HepG2 (cell line): ENCODE results near the gene TNNI3K. TPM values are rescaled to one million over a fixed set of nuclear protein-coding genes. Genes with fewer than 3 reads are reported as not detected.
A peak's percentile ranks its signal among the peaks of the same experiment; 100 is the strongest.

Experiments used
- ATAC-seq: fragments of 200-7000 bp; cut with Tn5 transposase; 3 replicates; pipeline ENCODE4 v1.9.1; 2020; ENCODE audit warnings: mild to moderate bottlenecking, moderate library complexity
- BruUV-seq: library from RNA; stranded (reverse); fragments of 400-500 nt; replicated peaks from 2 replicates; lab custom pipeline; 2021; lab: Mats Ljungman, UMichigan
- CTCF ChIA-PET: fragments of 300-600 bp; formaldehyde crosslinking; extraction: SDS; loops from one replicate; lab custom pipeline; 2021; ENCODE audit warnings: low total read pairs, inconsistent platforms, low intra/inter-chr PET ratio; lab: Yijun Ruan, JAX
- POLR2A ChIA-PET: fragments of 350-600 bp; sonication (Branson Sonifier 250); formaldehyde crosslinking; loops from one replicate; lab custom pipeline; 2020; ENCODE audit warnings: antibody characterized with exemption, inconsistent platforms; lab: Yijun Ruan, JAX
- DNase-seq: peaks from one replicate; pipeline ENCODE4 v3.0.0-alpha.2; 2015; ENCODE audit warnings: low spot score
- FAIRE-seq: peaks from 3 replicates; lab custom pipeline; 2011; peaks lifted over from hg19 to GRCh38; lab: Jason Lieb, UNC
- H2AFZ ChIP-seq: one replicate; pipeline ENCODE4 v1.6.1; 2011; ENCODE audit warnings: low read length, inconsistent platforms
- H3K27ac ChIP-seq: fragments of 300-600 bp; 3 replicates; pipeline ENCODE4 v1.8.0; 2011; ENCODE audit warnings: mixed run types, mild to moderate bottlenecking, mixed read lengths, low read length, inconsistent platforms; ENCODE audit not compliant: insufficient read depth; ENCODE audit errors: extremely low read length
- H3K27me3 ChIP-seq, 2 experiments: fragments of 200-600 bp in 1 of 2; 2 replicates in 1 of 2; 3 replicates in 1 of 2; pipeline versions ENCODE4 v1.6.0 to v1.8.0; 2011; ENCODE audit warnings: low read length in 2 of 2, mild to moderate bottlenecking in 2 of 2, moderate library complexity in 2 of 2, inconsistent platforms in 1 of 2; ENCODE audit not compliant: insufficient read depth in 2 of 2, control insufficient read depth in 1 of 2
- H3K36me3 ChIP-seq, 2 experiments: fragments of 200-600 bp in 1 of 2; replicated peaks in 1 of 2; 2 replicates in 1 of 2; 3 replicates in 1 of 2; pipeline versions ENCODE4 v1.5.1 to v1.8.0; 2011; ENCODE audit warnings: low read length in 2 of 2, inconsistent platforms in 1 of 2; ENCODE audit not compliant: insufficient read depth in 2 of 2, control insufficient read depth in 1 of 2
- H3K4me1 ChIP-seq: 2 replicates; pipeline ENCODE4 v1.5.1; 2012; ENCODE audit warnings: low read length, inconsistent platforms; ENCODE audit not compliant: insufficient read depth
- H3K4me2 ChIP-seq: 2 replicates; pipeline ENCODE4 v1.6.0; 2011; ENCODE audit warnings: low read depth, low read length, inconsistent platforms
- H3K4me3 ChIP-seq, 3 experiments: fragments of 200-600 bp in 1 of 3; sonication (generic), shearing (Covaris generic) in 1 of 3; replicated peaks in 1 of 3; 2 replicates each; pipeline ENCODE4 v1.5.1; 2011 to 2016; ENCODE audit warnings: low read length in 3 of 3, inconsistent platforms in 2 of 3, low read depth in 2 of 3, mild to moderate bottlenecking in 2 of 3, control low read depth in 1 of 3, mixed read lengths in 1 of 3; ENCODE audit not compliant: insufficient read depth in 1 of 3
- H3K79me2 ChIP-seq: one replicate; pipeline ENCODE4 v1.6.1; 2011; ENCODE audit warnings: low read length, inconsistent platforms; ENCODE audit not compliant: insufficient read depth
- H3K9ac ChIP-seq: 2 replicates; pipeline ENCODE4 v1.6.0; 2011; ENCODE audit warnings: mild to moderate bottlenecking, low read depth, low read length, inconsistent platforms; ENCODE audit not compliant: insufficient read depth
- H3K9me3 ChIP-seq: 2 replicates; pipeline ENCODE4 v1.5.1; 2012; ENCODE audit warnings: mild to moderate bottlenecking, low read length
- H4K20me1 ChIP-seq: 2 replicates; pipeline ENCODE4 v1.6.0; 2011; ENCODE audit warnings: inconsistent platforms, mild to moderate bottlenecking, low read length, moderate library complexity; ENCODE audit not compliant: insufficient read depth
- CAMTA2 ChIP-seq: sonication (generic); formaldehyde crosslinking; IDR thresholded peaks from 2 replicates; pipeline ENCODE4 v1.4.0; 2020; ENCODE audit warnings: mild to moderate bottlenecking, missing genetic modification reagents, borderline replicate concordance
- CEBPB ChIP-seq: IDR thresholded peaks from 2 replicates; pipeline ENCODE4 v1.6.1; 2011; ENCODE audit warnings: low read depth, low read length, improper control_type of control experiment, borderline replicate concordance
- CREBL2 ChIP-seq: sonication (generic); formaldehyde crosslinking; IDR thresholded peaks from 2 replicates; pipeline ENCODE4 v1.8.1; 2023; ENCODE audit warnings: missing genetic modification reagents, mild to moderate bottlenecking, borderline replicate concordance
- IKZF4 ChIP-seq: sonication (generic); formaldehyde crosslinking; IDR thresholded peaks from 2 replicates; pipeline ENCODE4 v1.5.1; 2020; ENCODE audit warnings: borderline replicate concordance, mild to moderate bottlenecking, low read depth, missing genetic modification reagents; ENCODE audit errors: not compliant biosample characterization
- RBAK ChIP-seq: sonication (generic); formaldehyde crosslinking; IDR thresholded peaks from 2 replicates; pipeline ENCODE4 v1.5.1; 2020; ENCODE audit warnings: mild to moderate bottlenecking, missing genetic modification reagents
- SKI ChIP-seq: fragments of 450-650 bp; IDR thresholded peaks from one replicate; pipeline ENCODE4 v1.6.1; 2018; ENCODE audit warnings: mild to moderate bottlenecking; ENCODE audit not compliant: partially characterized antibody
- SOX13 ChIP-seq, 3 experiments: fragments of 450-650 bp in 1 of 3; sonication (generic) in 1 of 3; formaldehyde crosslinking in 1 of 3; IDR thresholded peaks in 2 of 3; conservative IDR thresholded peaks in 1 of 3; 2 replicates each; pipeline versions ENCODE4 v1.5.0 to v1.6.1; 2016 to 2020; ENCODE audit warnings: antibody characterized with exemption in 1 of 3, mild to moderate bottlenecking in 1 of 3, missing compliant biosample characterization in 1 of 3, missing genetic modification reagents in 1 of 3, moderate library complexity in 1 of 3
- ZBTB4 ChIP-seq: sonication (generic); formaldehyde crosslinking; IDR thresholded peaks from 2 replicates; pipeline ENCODE4 v1.4.0; 2020; ENCODE audit warnings: missing genetic modification reagents, mild to moderate bottlenecking, borderline replicate concordance
- ZMYM4 ChIP-seq: sonication (generic); formaldehyde crosslinking; IDR thresholded peaks from 2 replicates; pipeline ENCODE4 v1.8.1; 2023; ENCODE audit warnings: mild to moderate bottlenecking, missing genetic modification reagents
- ZNF567 ChIP-seq: sonication (generic); formaldehyde crosslinking; IDR thresholded peaks from 2 replicates; pipeline ENCODE4 v1.8.1; 2023; ENCODE audit warnings: mild to moderate bottlenecking, missing genetic modification reagents, borderline replicate concordance
- WGBS: methylation state at CpG from one replicate; pipeline ENCODE4 v1.1.6; 2017; ENCODE audit warnings: low lambda C conversion rate; 5-methylcytosine and 5-hydroxymethylcytosine counted together
- in situ Hi-C: cut with HindIII; loops from 2 replicates; pipeline ENCODE4 v1.10.0; 2017; ENCODE audit warnings: low pct_unique_long_range_greater_than_20kb; ENCODE audit not compliant: extremely low pct_ligation_motif_present
- intact Hi-C: fragments of 100-400 bp; cut with micrococcal nuclease; formaldehyde crosslinking; loops from one replicate; pipeline ENCODE4 v1.10.0; 2022; ENCODE audit not compliant: unreplicated experiment
- polyA plus RNA-seq, 8 experiments: library from polyadenylated mRNA; depleted of rRNA in 3 of 8; stranded (reverse) in 7 of 8; unstranded in 1 of 8; fragments of >200 nt; fragmentation: Illumina TruSeq in 4 of 8; extraction: Trizol in 4 of 8; gene quantifications; 2 replicates each; pipeline versions ENCODE4 v1.2.1 to v1.2.3, GENCODE V29; 2011 to 2016; ENCODE audit warnings: low read depth in 4 of 8, missing spikeins in 1 of 8, mixed read lengths in 1 of 8; ENCODE audit not compliant: insufficient read depth in 1 of 8
- total RNA-seq, 5 experiments: library from RNA; depleted of rRNA; stranded (reverse); fragments of >200 nt; fragmentation: Illumina TruSeq; extraction: Trizol; gene quantifications; 2 replicates each; pipeline ENCODE4 v1.2.3, GENCODE V29; 2016; ENCODE audit warnings: low read depth in 1 of 5
- TF ChIP-seq, protein P1 (sequence below): sonication (generic); formaldehyde crosslinking; conservative IDR thresholded peaks from 2 replicates; pipeline ENCODE4 v1.4.0; 2020; ENCODE audit warnings: missing genetic modification reagents

Gene TNNI3K
- total and polyA plus RNA-seq, 2 of the 13 experiments (the other 11 are each of a cell fraction or from before 2014, with no cell fraction given), result 1.1 TPM; not detected in 1

DNA sequence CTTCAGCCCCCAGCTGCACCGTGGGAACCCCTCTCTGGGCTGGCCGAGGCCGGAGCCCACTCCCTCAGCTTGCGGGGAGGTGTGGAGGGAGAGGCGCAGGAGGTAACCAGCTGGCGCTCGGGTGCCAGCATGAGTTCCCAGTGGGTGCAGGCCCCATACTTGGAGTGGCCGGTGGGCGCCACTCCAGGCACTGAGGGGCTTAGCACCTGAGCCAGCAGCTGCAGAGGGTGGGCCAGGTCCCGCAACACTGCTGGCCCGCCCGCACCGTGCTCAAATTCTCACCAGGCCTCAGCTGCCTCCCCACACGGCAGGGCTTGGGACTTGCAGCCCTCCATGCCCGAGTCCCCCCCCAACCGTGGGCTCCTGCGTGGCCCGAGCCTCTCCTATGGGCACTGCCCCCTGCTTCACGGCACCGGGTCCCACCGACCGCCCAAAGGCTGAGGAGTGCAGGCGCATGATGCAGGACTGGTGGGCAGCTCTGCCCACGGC, 230.1 kb downstream of the TNNI3K start:
- no peaks in the 10 kb centered on the region for H3K4me1 ChIP-seq
- intact Hi-C loops, result no loop called here

GRCh38 chr1:74467786-74468377, 232.7 kb downstream of the TNNI3K start:
- Histone ChIP-seq H3K27ac (no peak overlapping the region), H3K9me3 (no peaks in the 10 kb centered on the region), H3K4me3 (no peak overlapping the region), H3K4me1 (no peaks in the 10 kb centered on the region), H3K9ac (no peak overlapping the region), H3K36me3 (no peaks in the 10 kb centered on the region), H3K27me3 (no peaks in the 10 kb centered on the region), H3K4me2 (no peak overlapping the region), H2AFZ (no peak overlapping the region), H3K79me2 (no peaks in the 10 kb centered on the region), H4K20me1 (no peaks in the 10 kb centered on the region)
- no peak for ATAC-seq
- CTCF ChIA-PET, result interaction anchor here (1.9 kb wide), 1 partner anchor 628 kb away, joined by 7 read pairs; no protein-coding TSS in a partner anchor
- 2% methylated on average over 3 of the region's 3 CpGs for WGBS
- no TSS peak for BruUV-seq
- DNase-seq, result no peak
- POLR2A ChIA-PET, result no interaction called here
- intact Hi-C loops (no loop called here), in situ Hi-C loops (loop anchor here (25.0 kb wide), 1 partner anchor 631 kb away; no protein-coding TSS in a partner anchor)
- FAIRE-seq, result no peak
- TF ChIP-seq ZMYM4 (no peak), CEBPB (peak; percentile 33; the same call in 1 of the 2 replicates), ZNF567 (CRISPR knock-in tag) (no peak), SKI (no peak), CREBL2 (no peak), RBAK (no peak), CAMTA2 (CRISPR knock-in tag) (no peak), ZBTB4 (CRISPR knock-in tag) (no peak), SOX13 (IDR thresholded peaks at IDR 0.05) (no peak), SOX13 (CRISPR knock-in tag; conservative IDR thresholded peaks at IDR 0.05 in 1 of 2, IDR thresholded peaks at IDR 0.05 in 1 of 2) (peak in 1 of 2 experiments; percentile 58; a peak in 2 of 4 replicates)
- TF ChIP-seq, protein P1, sequence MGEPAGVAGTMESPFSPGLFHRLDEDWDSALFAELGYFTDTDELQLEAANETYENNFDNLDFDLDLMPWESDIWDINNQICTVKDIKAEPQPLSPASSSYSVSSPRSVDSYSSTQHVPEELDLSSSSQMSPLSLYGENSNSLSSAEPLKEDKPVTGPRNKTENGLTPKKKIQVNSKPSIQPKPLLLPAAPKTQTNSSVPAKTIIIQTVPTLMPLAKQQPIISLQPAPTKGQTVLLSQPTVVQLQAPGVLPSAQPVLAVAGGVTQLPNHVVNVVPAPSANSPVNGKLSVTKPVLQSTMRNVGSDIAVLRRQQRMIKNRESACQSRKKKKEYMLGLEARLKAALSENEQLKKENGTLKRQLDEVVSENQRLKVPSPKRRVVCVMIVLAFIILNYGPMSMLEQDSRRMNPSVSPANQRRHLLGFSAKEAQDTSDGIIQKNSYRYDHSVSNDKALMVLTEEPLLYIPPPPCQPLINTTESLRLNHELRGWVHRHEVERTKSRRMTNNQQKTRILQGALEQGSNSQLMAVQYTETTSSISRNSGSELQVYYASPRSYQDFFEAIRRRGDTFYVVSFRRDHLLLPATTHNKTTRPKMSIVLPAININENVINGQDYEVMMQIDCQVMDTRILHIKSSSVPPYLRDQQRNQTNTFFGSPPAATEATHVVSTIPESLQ (CRISPR knock-in tag), result no peak

More for the DNA sequence above, 230.1 kb downstream of the TNNI3K start:
- no peak for FAIRE-seq
- no peak overlapping the region for H3K4me3 ChIP-seq
- DNase-seq, result no peak
- no peak overlapping the region for H3K9ac ChIP-seq
- in situ Hi-C loops, result loop anchor here (25.0 kb wide), 1 partner anchor 628 kb away; no protein-coding TSS in a partner anchor
- no peak for TF ChIP-seq IKZF4 (CRISPR knock-in tag)
- ChIA-PET POLR2A (no interaction called here), CTCF (no interaction called here)
- no TSS peak for BruUV-seq
- H2AFZ ChIP-seq, result no peak overlapping the region
- WGBS, result no CpG with 5 or more reads among the region's 24 CpGs
- no peak for ATAC-seq
- H3K36me3 ChIP-seq, result no peaks in the 10 kb centered on the region
- H3K27me3 ChIP-seq, result no peaks in the 10 kb centered on the region
- no peak overlapping the region for H3K27ac ChIP-seq
- H3K4me2 ChIP-seq, result no peak overlapping the region
- no peaks in the 10 kb centered on the region for H4K20me1 ChIP-seq
- no peaks in the 10 kb centered on the region for H3K79me2 ChIP-seq
- no peaks in the 10 kb centered on the region for H3K9me3 ChIP-seq
